NCI-H2107 treated with DMSO at 0.1 percent for 48 hours (cell line): ENCODE measurements around the gene OPCML.

ENCODE experiments used
- DNase-seq: peaks from one replicate; lab custom pipeline; 2025; ENCODE audit not compliant: unreplicated experiment; lab: John Stamatoyannopoulos, UW

OPCML gene

GRCh38 chr11:132464939-132465338 is 1067.4 kb downstream of the OPCML start:
- no peak for DNase-seq

- DNase-seq, result no peak
Observed at GRCh38 chr11:132464003-132464342, 1068.3 kb downstream of the OPCML start.

- DNase-seq, result no peak
Observed at GRCh38 chr11:132463295-132464002, 1068.9 kb downstream of the OPCML start.

GRCh38 chr11:132459736-132460135 is 1072.6 kb downstream of the OPCML start:
- DNase-seq, result no peak

GRCh38 chr11:132457445-132457844 is 1074.9 kb downstream of the OPCML start:
- DNase-seq, result no peak

- DNase-seq, result no peak
Observed at GRCh38 chr11:132456751-132457328, 1075.5 kb downstream of the OPCML start.

GRCh38 chr11:132455044-132455443 is 1077.3 kb downstream of the OPCML start:
- DNase-seq, result no peak

GRCh38 chr11:132453406-132453805 is 1078.9 kb downstream of the OPCML start:
- no peak for DNase-seq

- no peak for DNase-seq
Observed at GRCh38 chr11:132452616-132453015, 1079.7 kb downstream of the OPCML start.

GRCh38 chr11:132451942-132452601 is 1080.2 kb downstream of the OPCML start:
- no peak for DNase-seq

GRCh38 chr11:132450631-132451030 is 1081.7 kb downstream of the OPCML start:
- DNase-seq, result no peak

- no peak for DNase-seq
Observed at GRCh38 chr11:132448334-132448995, 1083.8 kb downstream of the OPCML start.

- DNase-seq, result no peak
Observed at GRCh38 chr11:132447761-132448160, 1084.5 kb downstream of the OPCML start.

- no peak for DNase-seq
Observed at GRCh38 chr11:132445859-132446291, 1086.4 kb downstream of the OPCML start.

GRCh38 chr11:132444911-132445310 is 1087.4 kb downstream of the OPCML start:
- DNase-seq, result no peak

GRCh38 chr11:132439711-132440255 is 1092.5 kb downstream of the OPCML start:
- no peak for DNase-seq

GRCh38 chr11:132438418-132438817 is 1093.9 kb downstream of the OPCML start:
- no peak for DNase-seq

- DNase-seq, result no peak
Observed at GRCh38 chr11:132430429-132431062, 1101.8 kb downstream of the OPCML start.

- DNase-seq, result no peak
Observed at GRCh38 chr11:132429685-132430084, 1102.6 kb downstream of the OPCML start.

- DNase-seq, result no peak
Observed at GRCh38 chr11:132427611-132428010, 1104.7 kb downstream of the OPCML start.

- DNase-seq, result no peak
Observed at GRCh38 chr11:132424433-132424832, 1107.9 kb downstream of the OPCML start.
